Measurements from ENCODE around the gene CCDC188. TPM values are rescaled to one million over a fixed set of nuclear protein-coding genes. Genes with fewer than 3 reads are reported as not detected.

Gene CCDC188
- total and polyA plus RNA-seq, 2 of the 4 experiments (the other 2 are of a cell fraction), result 0.10 TPM; not detected in 1

DNA sequence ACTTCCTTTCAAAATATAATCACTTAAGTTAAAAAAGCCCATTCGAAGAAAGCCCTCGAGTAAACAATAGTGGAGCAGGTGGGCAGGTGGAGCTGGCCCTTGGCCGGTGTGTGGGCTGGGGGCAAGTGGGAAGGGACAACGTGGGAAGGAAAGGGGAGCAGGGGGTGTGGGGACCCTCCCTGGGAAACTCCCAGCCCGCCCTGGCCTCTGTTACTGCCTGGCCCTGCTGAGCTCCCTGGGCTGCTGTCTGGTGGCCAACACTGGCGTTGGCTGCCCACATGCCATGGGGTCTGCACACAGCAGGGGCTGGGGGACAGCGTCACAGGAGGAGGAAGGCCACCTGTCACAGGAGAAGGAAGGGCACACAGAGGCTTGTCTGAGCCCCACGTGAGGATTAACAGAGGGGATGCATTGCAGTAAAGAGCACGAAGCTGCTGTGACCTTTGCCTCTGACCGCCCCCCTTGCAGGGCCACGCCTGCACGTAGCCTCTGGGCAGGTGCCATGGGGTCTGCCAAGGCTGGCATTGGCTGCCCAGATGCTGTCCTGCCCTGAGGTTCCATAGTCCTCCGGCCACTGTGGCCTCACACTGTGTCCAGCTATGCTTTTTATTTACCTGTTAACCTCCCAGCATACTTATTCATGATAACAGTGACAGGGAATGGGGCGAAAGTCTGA, 36.2 kb upstream of the CCDC188 start:
- H3K79me1 ChIP-seq (ENCODE audit: low read depth in 1 of 2, low read length in 2 of 2), result no peaks in the 10 kb centered on the region
- H3K4ac ChIP-seq (ENCODE audit: low read depth, low read length), result no peak overlapping the region
- no TSS peak for BruUV-seq (replicated peaks)
- H4K5ac ChIP-seq (ENCODE audit: low read depth, low read length), result no peak overlapping the region
- in situ Hi-C loops (cut with MboI; ENCODE audit: low sequenced_read_pairs), result no loop called here
- no peak overlapping the region for H2BK120ac ChIP-seq (ENCODE audit: low read depth, low read length)
- H3K14ac ChIP-seq (replicated peaks; ENCODE audit: low read depth, low read length), result no peak overlapping the region
- H3K9me3 ChIP-seq (ENCODE audit: control insufficient read depth, insufficient read depth, low read length), result no peaks in the 10 kb centered on the region
- H3K9me1 ChIP-seq (ENCODE audit: insufficient read depth, low read length), result no peaks in the 10 kb centered on the region
- H2BK20ac ChIP-seq (ENCODE audit: low read depth, low read length), result no peak overlapping the region
- no peak overlapping the region for H2BK15ac ChIP-seq (ENCODE audit: low read depth, low read length)
- H2BK5ac ChIP-seq (ENCODE audit: low read depth, low read length, poor library complexity, severe bottlenecking), result no peak overlapping the region
- TF ChIP-seq CEBPB (IDR thresholded peaks at IDR 0.05; ENCODE audit: low read depth, low read length), result no peak
- TF ChIP-seq, protein P1, sequence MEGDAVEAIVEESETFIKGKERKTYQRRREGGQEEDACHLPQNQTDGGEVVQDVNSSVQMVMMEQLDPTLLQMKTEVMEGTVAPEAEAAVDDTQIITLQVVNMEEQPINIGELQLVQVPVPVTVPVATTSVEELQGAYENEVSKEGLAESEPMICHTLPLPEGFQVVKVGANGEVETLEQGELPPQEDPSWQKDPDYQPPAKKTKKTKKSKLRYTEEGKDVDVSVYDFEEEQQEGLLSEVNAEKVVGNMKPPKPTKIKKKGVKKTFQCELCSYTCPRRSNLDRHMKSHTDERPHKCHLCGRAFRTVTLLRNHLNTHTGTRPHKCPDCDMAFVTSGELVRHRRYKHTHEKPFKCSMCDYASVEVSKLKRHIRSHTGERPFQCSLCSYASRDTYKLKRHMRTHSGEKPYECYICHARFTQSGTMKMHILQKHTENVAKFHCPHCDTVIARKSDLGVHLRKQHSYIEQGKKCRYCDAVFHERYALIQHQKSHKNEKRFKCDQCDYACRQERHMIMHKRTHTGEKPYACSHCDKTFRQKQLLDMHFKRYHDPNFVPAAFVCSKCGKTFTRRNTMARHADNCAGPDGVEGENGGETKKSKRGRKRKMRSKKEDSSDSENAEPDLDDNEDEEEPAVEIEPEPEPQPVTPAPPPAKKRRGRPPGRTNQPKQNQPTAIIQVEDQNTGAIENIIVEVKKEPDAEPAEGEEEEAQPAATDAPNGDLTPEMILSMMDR (conservative IDR thresholded peaks at IDR 0.05; ENCODE audit: low read depth, low read length), result no peak
- no peak for TF ChIP-seq BHLHE40 (IDR thresholded peaks at IDR 0.05; ENCODE audit: low read depth, low read length)
- no peak for TF ChIP-seq MAZ (IDR thresholded peaks at IDR 0.05; ENCODE audit: borderline replicate concordance, low read depth, low read length)
- no peak for TF ChIP-seq RFX5 (IDR thresholded peaks at IDR 0.05; ENCODE audit: low read depth, low read length)
- TF ChIP-seq MXI1 (IDR thresholded peaks at IDR 0.05; ENCODE audit: borderline replicate concordance, low read depth, low read length), result no peak
- no peak for TF ChIP-seq RCOR1 (IDR thresholded peaks at IDR 0.05; ENCODE audit: insufficient replicate concordance, low read length)
- no peak for TF ChIP-seq RAD21 (IDR thresholded peaks at IDR 0.05; ENCODE audit: low read length)
- TF ChIP-seq FOS (IDR thresholded peaks at IDR 0.05; ENCODE audit: low read depth, low read length), result no peak
- TF ChIP-seq POLR2A (IDR thresholded peaks at IDR 0.05; ENCODE audit: low read depth, low read length), result no peak
- TF ChIP-seq, protein P2, sequence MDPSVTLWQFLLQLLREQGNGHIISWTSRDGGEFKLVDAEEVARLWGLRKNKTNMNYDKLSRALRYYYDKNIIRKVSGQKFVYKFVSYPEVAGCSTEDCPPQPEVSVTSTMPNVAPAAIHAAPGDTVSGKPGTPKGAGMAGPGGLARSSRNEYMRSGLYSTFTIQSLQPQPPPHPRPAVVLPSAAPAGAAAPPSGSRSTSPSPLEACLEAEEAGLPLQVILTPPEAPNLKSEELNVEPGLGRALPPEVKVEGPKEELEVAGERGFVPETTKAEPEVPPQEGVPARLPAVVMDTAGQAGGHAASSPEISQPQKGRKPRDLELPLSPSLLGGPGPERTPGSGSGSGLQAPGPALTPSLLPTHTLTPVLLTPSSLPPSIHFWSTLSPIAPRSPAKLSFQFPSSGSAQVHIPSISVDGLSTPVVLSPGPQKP (IDR thresholded peaks at IDR 0.05; ENCODE audit: borderline replicate concordance, low read depth, low read length), result no peak
- TF ChIP-seq CHD1 (IDR thresholded peaks at IDR 0.05; ENCODE audit: low read depth, low read length), result no peak
- no peak for TF ChIP-seq SMC3 (IDR thresholded peaks at IDR 0.05; ENCODE audit: low read depth, low read length)
- no peak for TF ChIP-seq NFE2L2 (IDR thresholded peaks at IDR 0.05; ENCODE audit: low read depth, low read length)
- DNase-seq, result no peak
- H3K23ac ChIP-seq (ENCODE audit: low read depth, low read length), result no peak overlapping the region
- ChIA-PET POLR2A (ENCODE audit: unreplicated experiment) (no interaction called here), CTCF (no interaction called here)
- intact Hi-C loops (cut with micrococcal nuclease), result no loop called here
- no peak overlapping the region for H2AK5ac ChIP-seq (ENCODE audit: low read depth, low read length)
- no peak overlapping the region for H4K8ac ChIP-seq (ENCODE audit: low read depth in 2 of 2, low read length in 2 of 2)
- H3K36me3 ChIP-seq (ENCODE audit: control insufficient read depth, insufficient read depth, low read length), result no peaks in the 10 kb centered on the region
- H3K4me2 ChIP-seq (ENCODE audit: low read depth, low read length), result no peak overlapping the region
- no peak for ATAC-seq (ENCODE audit: low read depth)
- H3K4me3 ChIP-seq (ENCODE audit: insufficient read depth, low read depth, low read length), result no peak overlapping the region
- no peaks in the 10 kb centered on the region for H3K4me1 ChIP-seq (ENCODE audit: control insufficient read depth, insufficient read depth, low read length)
- peak overlapping the region; percentile 65 for H2AK9ac ChIP-seq (replicated peaks; ENCODE audit: low read depth, low read length, poor library complexity)
- H2AFZ ChIP-seq (replicated peaks; ENCODE audit: low read length, poor library complexity), result no peak overlapping the region
- dilution Hi-C loops (cut with HindIII; ENCODE audit: low sequenced_read_pairs, unreplicated experiment), result no loop called here
- WGBS, 2 experiments (ENCODE audit: extremely low coverage in 2 of 2, insufficient read length in 1 of 2), result 56% methylated on average over 5 of the region's 14 CpGs; no CpG with 5 or more reads in 1 of the 2 experiments
- H3K56ac ChIP-seq (ENCODE audit: extremely low read depth, insufficient read depth, low read length), result no peak overlapping the region
- H3K18ac ChIP-seq (ENCODE audit: low read depth, low read length), result no peak overlapping the region
- peaks cover 40% of the 10 kb centered on the region for H3K27me3 ChIP-seq (ENCODE audit: control insufficient read depth, insufficient read depth, low read length)
- H4K91ac ChIP-seq (ENCODE audit: insufficient read depth, low read depth, low read length), result no peak overlapping the region
- no peak overlapping the region for H3K9ac ChIP-seq (ENCODE audit: low read depth, low read length)
- no peaks in the 10 kb centered on the region for H4K20me1 ChIP-seq (ENCODE audit: insufficient read depth, low read length)
- no peak overlapping the region for H3K27ac ChIP-seq (ENCODE audit: insufficient read depth, low read length)
